OCI-LY7 (cell line): ENCODE measurements around the gene COL25A1.

Experiments
- CTCF ChIP-seq: fragments of 200-600 bp; sonication (generic); conservative IDR thresholded peaks from 2 replicates; pipeline ENCODE4 v1.5.1; 2014; ENCODE audit warnings: mild to moderate bottlenecking, antibody characterized with exemption, low read length, moderate library complexity, mixed read lengths
- EZH2phosphoT487 ChIP-seq: fragments of 200-600 bp; sonication (generic); IDR thresholded peaks from 2 replicates; pipeline ENCODE4 v1.6.1; 2018; ENCODE audit warnings: low read depth, borderline replicate concordance, mild to moderate bottlenecking, mixed run types, antibody characterized with exemption, low read length, moderate library complexity, mixed read lengths

DNA sequence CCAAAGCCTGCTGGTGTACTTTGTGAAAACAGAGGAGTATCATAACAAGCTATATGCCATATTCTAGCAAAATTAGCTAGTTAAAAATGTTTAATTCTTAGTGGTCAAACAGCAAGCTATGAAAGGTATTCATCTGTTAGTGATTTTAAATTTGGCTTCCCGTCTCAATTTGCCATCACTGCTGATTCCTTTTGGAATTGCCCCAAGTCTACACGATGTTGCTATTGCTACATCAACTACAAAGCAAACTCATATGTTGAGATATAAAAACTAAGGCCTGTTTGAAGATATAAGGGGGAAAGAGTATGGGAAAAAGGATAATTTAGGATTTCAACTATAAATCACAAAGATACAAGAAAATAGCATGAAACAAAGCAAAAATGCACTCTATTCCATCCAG, 146.1 kb downstream of the COL25A1 start:
- TF ChIP-seq CTCF (no peak), EZH2phosphoT487 (no peak)
